Astrocyte (in vitro differentiated cells and primary cell): ENCODE measurements around the gene BMS1. TPM values are rescaled to one million over a fixed set of nuclear protein-coding genes. Genes with fewer than 3 reads are reported as not detected.
"Not testable (repeated sequence)": the region's sequence is repeated elsewhere in the genome, so short reads cannot be mapped to it uniquely, and the experiment has no call there.

Source experiments
- DNase-seq: peaks from one replicate; pipeline ENCODE4 v3.0.0-alpha.2; 2010; ENCODE audit warnings: low read depth
- FAIRE-seq: peaks from 2 replicates; lab custom pipeline; 2011; peaks lifted over from hg19 to GRCh38; lab: Jason Lieb, UNC
- H2AFZ ChIP-seq: 2 replicates; pipeline ENCODE4 v1.6.0; 2012; ENCODE audit warnings: low read depth, low read length, inconsistent platforms
- H3K27ac ChIP-seq: 2 replicates; pipeline ENCODE4 v1.5.1; 2011; ENCODE audit warnings: low read depth, low read length, inconsistent platforms
- H3K27me3 ChIP-seq: 2 replicates; pipeline ENCODE4 v1.6.0; 2011; ENCODE audit warnings: low read length, inconsistent platforms; ENCODE audit not compliant: insufficient read depth
- H3K36me3 ChIP-seq: 2 replicates; pipeline ENCODE4 v1.5.1; 2011; ENCODE audit warnings: low read length, inconsistent platforms; ENCODE audit not compliant: insufficient read depth
- H3K4me1 ChIP-seq: 2 replicates; pipeline ENCODE4 v1.5.1; 2011; ENCODE audit warnings: low read length, inconsistent platforms; ENCODE audit not compliant: insufficient read depth
- H3K4me2 ChIP-seq: 2 replicates; pipeline ENCODE4 v1.6.0; 2012; ENCODE audit warnings: low read length, inconsistent platforms
- H3K4me3 ChIP-seq: 2 replicates; pipeline ENCODE4 v1.5.1; 2011; ENCODE audit warnings: low read depth, mild to moderate bottlenecking, low read length, inconsistent platforms; ENCODE audit not compliant: insufficient read depth
- H3K79me2 ChIP-seq: 2 replicates; pipeline ENCODE4 v1.6.0; 2012; ENCODE audit warnings: mild to moderate bottlenecking, low read length, inconsistent platforms; ENCODE audit not compliant: insufficient read depth
- H3K9ac ChIP-seq: 2 replicates; pipeline ENCODE4 v1.6.0; 2012; ENCODE audit warnings: mild to moderate bottlenecking, low read length, inconsistent platforms
- H3K9me3 ChIP-seq: 2 replicates; pipeline ENCODE4 v1.5.1; 2012; ENCODE audit warnings: low read depth, mild to moderate bottlenecking, low read length, inconsistent platforms; ENCODE audit not compliant: insufficient read depth
- H4K20me1 ChIP-seq: 2 replicates; pipeline ENCODE4 v1.6.0; 2012; ENCODE audit warnings: low read length, inconsistent platforms; ENCODE audit not compliant: insufficient read depth
- H3K27ac Mint-ChIP-seq: one replicate; pipeline ENCODE4 v1.8.0; 2021; ENCODE audit warnings: mild to moderate bottlenecking, mixed read lengths; ENCODE audit not compliant: unreplicated experiment
- H3K27me3 Mint-ChIP-seq: one replicate; pipeline ENCODE4 v1.8.0; 2021; ENCODE audit warnings: low read depth, mixed read lengths; ENCODE audit not compliant: unreplicated experiment
- H3K36me3 Mint-ChIP-seq: one replicate; pipeline ENCODE4 v1.8.0; 2021; ENCODE audit warnings: low read depth, mixed read lengths; ENCODE audit not compliant: unreplicated experiment
- H3K4me1 Mint-ChIP-seq: one replicate; pipeline ENCODE4 v1.8.0; 2021; ENCODE audit warnings: low read depth, mixed read lengths; ENCODE audit not compliant: unreplicated experiment
- H3K4me3 Mint-ChIP-seq: one replicate; pipeline ENCODE4 v1.8.0; 2021; ENCODE audit warnings: mild to moderate bottlenecking, moderate library complexity, mixed read lengths; ENCODE audit not compliant: unreplicated experiment
- H3K9me3 Mint-ChIP-seq: one replicate; pipeline ENCODE4 v1.8.0; 2021; ENCODE audit warnings: mild to moderate bottlenecking, mixed read lengths; ENCODE audit not compliant: unreplicated experiment
- CTCF ChIP-seq: IDR thresholded peaks from 2 replicates; pipeline ENCODE4 v1.5.1; 2011; ENCODE audit warnings: low read depth, mild to moderate bottlenecking, inconsistent platforms, low read length, moderate library complexity; ENCODE audit not compliant: insufficient read depth
- EZH2 ChIP-seq: IDR thresholded peaks from 2 replicates; pipeline ENCODE4 v1.6.1; 2012; ENCODE audit warnings: mild to moderate bottlenecking, low read length, inconsistent platforms; ENCODE audit not compliant: insufficient read depth
- total RNA-seq: library from RNA; stranded (reverse); gene quantifications from 2 replicates; pipeline ENCODE4 v1.2.1, GENCODE V29; 2021

Gene BMS1
- total RNA-seq, 1 donor from 2014 or later, result 26.3 TPM

GRCh38 chr10:42738679-42739078 lies 43.9 kb upstream of the BMS1 start:
- no peaks in the 10 kb centered on the region for H3K9me3 ChIP-seq
- DNase-seq (no peak), FAIRE-seq (no peak)
- no peaks in the 10 kb centered on the region for H3K36me3 Mint-ChIP-seq
- H3K4me3 ChIP-seq, result no peak overlapping the region
- no peak overlapping the region for H3K4me3 Mint-ChIP-seq
- no peaks in the 10 kb centered on the region for H3K36me3 ChIP-seq
- H3K9me3 Mint-ChIP-seq, result peaks cover 13% of the 10 kb centered on the region
- TF ChIP-seq CTCF (no peak), EZH2 (no peak)
- H3K9ac ChIP-seq, result no peak overlapping the region
- H4K20me1 ChIP-seq, result no peaks in the 10 kb centered on the region
- no peak overlapping the region for H3K27ac Mint-ChIP-seq
- no peaks in the 10 kb centered on the region for H3K4me1 ChIP-seq
- peaks cover 14% of the 10 kb centered on the region for H3K27me3 Mint-ChIP-seq
- H2AFZ ChIP-seq, result no peak overlapping the region
- no peaks in the 10 kb centered on the region for H3K27me3 ChIP-seq
- no peak overlapping the region for H3K4me2 ChIP-seq
- no peaks in the 10 kb centered on the region for H3K79me2 ChIP-seq
- H3K27ac ChIP-seq, result no peak overlapping the region
- no peaks in the 10 kb centered on the region for H3K4me1 Mint-ChIP-seq

GRCh38 chr10:42741536-42741935 lies 41.1 kb upstream of the BMS1 start:
- DNase-seq, H3K27me3 ChIP-seq, H3K4me1 ChIP-seq, H3K27ac Mint-ChIP-seq, H3K79me2 ChIP-seq, H3K27ac ChIP-seq, H3K4me3 Mint-ChIP-seq, H3K4me3 ChIP-seq, H3K4me1 Mint-ChIP-seq, H2AFZ ChIP-seq, H3K4me2 ChIP-seq, H3K9ac ChIP-seq, H3K36me3 Mint-ChIP-seq, H3K9me3 ChIP-seq, H3K36me3 ChIP-seq, FAIRE-seq, H4K20me1 ChIP-seq: not testable (repeated sequence)
- Mint-ChIP-seq H3K9me3 (peaks cover 13% of the 10 kb centered on the region), H3K27me3 (peaks cover 16% of the 10 kb centered on the region)

DNA sequence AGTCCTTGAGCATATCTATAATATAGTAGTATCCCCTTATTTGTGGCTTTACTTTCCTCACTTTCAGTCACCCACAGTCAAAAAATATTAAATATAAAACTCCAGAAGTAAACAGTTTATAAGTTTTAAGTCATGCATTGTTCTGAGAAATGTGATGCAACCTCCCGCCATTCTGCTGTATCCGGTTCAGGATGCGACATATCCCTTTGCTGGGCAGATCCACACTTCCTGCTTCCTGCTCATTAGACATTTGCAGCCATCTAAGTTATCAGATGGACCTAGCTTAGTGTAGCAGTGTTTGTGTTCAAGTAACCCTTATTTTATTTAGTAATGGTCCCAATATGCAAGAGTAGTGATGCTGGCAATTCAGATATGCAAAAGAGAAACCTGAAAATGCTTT lies 38.9 kb upstream of the BMS1 start:
- H3K36me3 Mint-ChIP-seq, result no peaks in the 10 kb centered on the region
- no peaks in the 10 kb centered on the region for H3K4me1 ChIP-seq
- no peak overlapping the region for H3K4me3 Mint-ChIP-seq
- no peak overlapping the region for H3K27ac Mint-ChIP-seq
- H3K27me3 Mint-ChIP-seq, result peaks cover 9% of the 10 kb centered on the region
- no peaks in the 10 kb centered on the region for H3K4me1 Mint-ChIP-seq
- no peak overlapping the region for H3K4me3 ChIP-seq
- H3K4me2 ChIP-seq, result no peak overlapping the region
- no peaks in the 10 kb centered on the region for H3K79me2 ChIP-seq
- TF ChIP-seq CTCF (no peak), EZH2 (no peak)
- H4K20me1 ChIP-seq, result no peaks in the 10 kb centered on the region
- no peak overlapping the region for H3K27ac ChIP-seq
- no peak overlapping the region for H2AFZ ChIP-seq
- no peak for FAIRE-seq
- no peak overlapping the region for H3K9ac ChIP-seq
- H3K36me3 ChIP-seq, result no peaks in the 10 kb centered on the region
- H3K9me3 Mint-ChIP-seq, result peaks cover 12% of the 10 kb centered on the region
- DNase-seq, result no peak
- no peaks in the 10 kb centered on the region for H3K9me3 ChIP-seq
- no peaks in the 10 kb centered on the region for H3K27me3 ChIP-seq
